Measurements from ENCODE around the gene EPB42.

The EPB42 gene

DNA sequence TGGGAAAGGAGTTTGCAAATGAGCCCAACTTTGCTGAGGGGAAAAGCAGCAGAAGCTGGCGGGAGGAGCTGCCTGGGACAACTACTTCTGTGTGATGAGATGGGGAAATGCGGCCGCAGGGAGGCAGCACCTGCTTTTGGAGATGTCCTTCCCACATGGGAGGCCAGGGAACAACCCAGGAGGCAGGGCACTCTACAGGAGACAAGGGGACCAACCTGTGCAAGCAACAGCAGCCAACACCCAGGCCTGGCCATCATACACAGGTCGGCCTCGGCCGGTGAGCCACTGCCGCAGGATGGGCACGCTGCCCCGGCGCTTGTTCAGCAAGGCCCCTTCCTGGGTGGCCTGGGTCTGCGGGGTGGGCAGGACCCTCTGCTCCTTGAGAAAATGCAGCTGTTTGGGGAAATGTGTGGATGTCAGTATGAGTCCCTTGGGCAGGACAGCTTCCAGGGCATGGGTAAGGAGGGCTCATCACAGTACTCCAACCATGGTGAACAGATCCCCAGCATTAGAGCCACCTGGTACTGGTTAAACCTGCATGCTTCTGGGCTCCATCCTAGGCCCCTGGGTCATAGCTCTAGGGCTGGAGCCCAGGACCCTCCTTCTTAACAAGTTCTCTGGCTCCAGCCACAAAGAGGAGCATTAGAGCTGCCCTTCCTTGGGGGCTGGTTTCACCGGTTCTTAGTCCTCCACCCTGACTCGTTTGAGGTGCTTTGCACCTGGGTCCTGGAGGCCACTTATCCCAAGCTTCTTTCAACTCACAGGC, 11.6 kb downstream of the EPB42 start:
- no peaks in the 10 kb centered on the region for H3K79me2 ChIP-seq (ENCODE audit: insufficient read depth, low read length)
- DNase-seq (no peak), ATAC-seq (ENCODE audit: insufficient read depth, low read depth) (no peak)
- no peaks in the 10 kb centered on the region for H3K9me3 ChIP-seq (ENCODE audit: insufficient read depth, low read length, severe bottlenecking)
- H3K4me2 ChIP-seq (ENCODE audit: insufficient read depth, low read length), result no peak overlapping the region
- H3K27me3 ChIP-seq (ENCODE audit: insufficient read depth, low read length, poor library complexity), result peaks cover 11% of the 10 kb centered on the region
- no peaks in the 10 kb centered on the region for H3K4me1 ChIP-seq (ENCODE audit: insufficient read depth, low read length)
- H4K20me1 ChIP-seq (ENCODE audit: insufficient read depth, low read length), result no peaks in the 10 kb centered on the region
- H3K4me3 ChIP-seq (ENCODE audit: low read depth in 1 of 2, low read length in 2 of 2), result no peak overlapping the region
- no peaks in the 10 kb centered on the region for H3K36me3 ChIP-seq (ENCODE audit: insufficient read depth, low read length)
- H3K27ac ChIP-seq (ENCODE audit: low read length), result no peak overlapping the region
- H2AFZ ChIP-seq (ENCODE audit: low read depth, low read length), result no peak overlapping the region
- H3K9ac ChIP-seq (ENCODE audit: low read depth, low read length), result no peak overlapping the region
- TF ChIP-seq, protein P1, sequence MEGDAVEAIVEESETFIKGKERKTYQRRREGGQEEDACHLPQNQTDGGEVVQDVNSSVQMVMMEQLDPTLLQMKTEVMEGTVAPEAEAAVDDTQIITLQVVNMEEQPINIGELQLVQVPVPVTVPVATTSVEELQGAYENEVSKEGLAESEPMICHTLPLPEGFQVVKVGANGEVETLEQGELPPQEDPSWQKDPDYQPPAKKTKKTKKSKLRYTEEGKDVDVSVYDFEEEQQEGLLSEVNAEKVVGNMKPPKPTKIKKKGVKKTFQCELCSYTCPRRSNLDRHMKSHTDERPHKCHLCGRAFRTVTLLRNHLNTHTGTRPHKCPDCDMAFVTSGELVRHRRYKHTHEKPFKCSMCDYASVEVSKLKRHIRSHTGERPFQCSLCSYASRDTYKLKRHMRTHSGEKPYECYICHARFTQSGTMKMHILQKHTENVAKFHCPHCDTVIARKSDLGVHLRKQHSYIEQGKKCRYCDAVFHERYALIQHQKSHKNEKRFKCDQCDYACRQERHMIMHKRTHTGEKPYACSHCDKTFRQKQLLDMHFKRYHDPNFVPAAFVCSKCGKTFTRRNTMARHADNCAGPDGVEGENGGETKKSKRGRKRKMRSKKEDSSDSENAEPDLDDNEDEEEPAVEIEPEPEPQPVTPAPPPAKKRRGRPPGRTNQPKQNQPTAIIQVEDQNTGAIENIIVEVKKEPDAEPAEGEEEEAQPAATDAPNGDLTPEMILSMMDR (IDR thresholded peaks at IDR 0.05; ENCODE audit: borderline replicate concordance, extremely low read depth, low read length, poor library complexity, severe bottlenecking), result no peak
- no peak for TF ChIP-seq EZH2 (IDR thresholded peaks at IDR 0.05; ENCODE audit: borderline replicate concordance, low read depth, low read length, severe bottlenecking)

DNA sequence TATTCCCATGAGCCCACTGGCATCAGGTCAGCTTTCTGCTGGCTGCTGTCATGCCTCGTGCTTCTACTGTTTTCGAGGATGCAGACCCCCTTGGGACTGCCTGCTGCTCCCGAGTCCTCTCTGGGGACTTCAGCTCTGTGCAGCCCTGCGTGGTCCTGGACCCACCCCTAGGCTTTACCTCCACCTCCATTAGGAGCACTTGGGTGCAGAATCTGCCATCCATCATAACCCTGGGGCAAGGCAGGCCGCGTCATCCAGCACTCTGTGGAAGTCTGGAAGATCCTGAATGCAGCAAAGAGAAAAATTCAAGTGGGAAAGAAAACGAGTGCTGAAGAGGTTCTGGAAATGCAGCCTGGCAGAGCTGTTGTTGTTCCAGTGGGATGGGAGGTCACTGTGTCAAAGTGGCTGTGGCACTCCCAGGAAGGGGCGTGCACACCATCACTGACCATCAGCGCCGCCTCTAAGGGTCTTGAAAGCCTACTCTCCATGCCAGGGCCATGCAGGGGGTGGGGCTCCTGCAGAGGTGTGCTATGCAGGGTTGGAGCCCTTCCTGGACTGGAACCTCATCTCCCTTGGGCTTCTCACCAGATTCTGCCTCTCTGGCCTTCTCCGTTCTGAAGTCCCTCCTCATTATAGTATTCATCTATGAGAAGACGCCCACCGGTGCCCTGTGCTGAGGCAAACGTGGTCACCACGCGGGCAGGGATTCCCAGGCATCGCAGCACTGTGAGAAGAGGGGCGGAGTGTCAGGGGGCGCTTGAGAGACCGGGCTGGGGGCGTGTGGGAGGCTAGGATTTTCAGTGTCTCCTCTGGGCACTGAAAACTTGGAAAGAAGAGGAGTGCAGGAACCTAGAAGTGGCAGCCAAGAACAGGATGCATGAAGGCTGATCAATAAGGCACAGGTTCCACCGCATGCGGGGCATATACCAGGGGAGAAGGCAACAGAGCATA, 12.5 kb downstream of the EPB42 start:
- TF ChIP-seq, protein P1 (IDR thresholded peaks at IDR 0.05; ENCODE audit: borderline replicate concordance, extremely low read depth, low read length, poor library complexity, severe bottlenecking), result no peak
- TF ChIP-seq EZH2 (IDR thresholded peaks at IDR 0.05; ENCODE audit: borderline replicate concordance, low read depth, low read length, severe bottlenecking), result no peak
- Histone ChIP-seq H3K79me2 (ENCODE audit: insufficient read depth, low read length) (no peaks in the 10 kb centered on the region), H3K9me3 (ENCODE audit: insufficient read depth, low read length, severe bottlenecking) (no peaks in the 10 kb centered on the region), H3K27me3 (ENCODE audit: insufficient read depth, low read length, poor library complexity) (peaks cover 11% of the 10 kb centered on the region), H2AFZ (ENCODE audit: low read depth, low read length) (no peak overlapping the region), H3K27ac (ENCODE audit: low read length) (no peak overlapping the region), H4K20me1 (ENCODE audit: insufficient read depth, low read length) (no peaks in the 10 kb centered on the region), H3K4me3 (ENCODE audit: low read depth in 1 of 2, low read length in 2 of 2) (no peak overlapping the region), H3K4me2 (ENCODE audit: insufficient read depth, low read length) (no peak overlapping the region), H3K36me3 (ENCODE audit: insufficient read depth, low read length) (no peaks in the 10 kb centered on the region), H3K9ac (ENCODE audit: low read depth, low read length) (no peak overlapping the region), H3K4me1 (ENCODE audit: insufficient read depth, low read length) (no peaks in the 10 kb centered on the region)
- DNase-seq, result no peak
- ATAC-seq (ENCODE audit: insufficient read depth, low read depth), result no peak

DNA sequence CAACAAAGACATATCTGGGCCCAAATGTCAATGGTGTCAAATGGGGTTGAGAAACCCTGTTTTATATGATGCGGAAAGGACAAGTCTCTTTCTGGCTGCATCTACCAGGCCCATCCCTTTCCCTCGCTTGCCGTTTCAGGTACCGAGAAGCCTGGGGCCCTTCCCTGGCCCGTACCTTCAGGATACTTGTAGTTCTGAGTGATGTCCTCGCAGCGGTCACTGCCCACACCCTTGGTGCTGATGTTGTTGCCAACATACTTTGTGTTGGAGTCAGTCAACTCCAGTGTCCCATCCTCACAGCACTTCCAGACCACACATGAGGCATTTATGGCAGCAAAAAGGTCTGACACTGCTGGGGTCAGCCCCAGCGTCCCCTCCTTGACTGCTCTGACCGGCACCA, 13.8 kb downstream of the EPB42 start:
- ATAC-seq (ENCODE audit: insufficient read depth, low read depth) (no peak), DNase-seq (no peak)
- TF ChIP-seq EZH2 (IDR thresholded peaks at IDR 0.05; ENCODE audit: borderline replicate concordance, low read depth, low read length, severe bottlenecking), result no peak
- TF ChIP-seq, protein P1 (IDR thresholded peaks at IDR 0.05; ENCODE audit: borderline replicate concordance, extremely low read depth, low read length, poor library complexity, severe bottlenecking), result no peak
- no peaks in the 10 kb centered on the region for H3K36me3 ChIP-seq (ENCODE audit: insufficient read depth, low read length)
- no peak overlapping the region for H3K4me2 ChIP-seq (ENCODE audit: insufficient read depth, low read length)
- H4K20me1 ChIP-seq (ENCODE audit: insufficient read depth, low read length), result no peaks in the 10 kb centered on the region
- no peaks in the 10 kb centered on the region for H3K4me1 ChIP-seq (ENCODE audit: insufficient read depth, low read length)
- H3K79me2 ChIP-seq (ENCODE audit: insufficient read depth, low read length), result no peaks in the 10 kb centered on the region
- H3K9ac ChIP-seq (ENCODE audit: low read depth, low read length), result no peak overlapping the region
- no peak overlapping the region for H3K27ac ChIP-seq (ENCODE audit: low read length)
- H3K27me3 ChIP-seq (ENCODE audit: insufficient read depth, low read length, poor library complexity), result peaks cover 11% of the 10 kb centered on the region
- H3K4me3 ChIP-seq (ENCODE audit: low read depth in 1 of 2, low read length in 2 of 2), result no peak overlapping the region
- no peak overlapping the region for H2AFZ ChIP-seq (ENCODE audit: low read depth, low read length)
- H3K9me3 ChIP-seq (ENCODE audit: insufficient read depth, low read length, severe bottlenecking), result no peaks in the 10 kb centered on the region

Data from DND-41 (cell line).